ENCODE data around the gene HMCN2. TPM values are rescaled to one million over a fixed set of nuclear protein-coding genes. Genes with fewer than 3 reads are reported as not detected.

The HMCN2 gene
- total and polyA plus RNA-seq, 2 experiments from 2014 or later = 0.50 to 0.54 TPM

DNA sequence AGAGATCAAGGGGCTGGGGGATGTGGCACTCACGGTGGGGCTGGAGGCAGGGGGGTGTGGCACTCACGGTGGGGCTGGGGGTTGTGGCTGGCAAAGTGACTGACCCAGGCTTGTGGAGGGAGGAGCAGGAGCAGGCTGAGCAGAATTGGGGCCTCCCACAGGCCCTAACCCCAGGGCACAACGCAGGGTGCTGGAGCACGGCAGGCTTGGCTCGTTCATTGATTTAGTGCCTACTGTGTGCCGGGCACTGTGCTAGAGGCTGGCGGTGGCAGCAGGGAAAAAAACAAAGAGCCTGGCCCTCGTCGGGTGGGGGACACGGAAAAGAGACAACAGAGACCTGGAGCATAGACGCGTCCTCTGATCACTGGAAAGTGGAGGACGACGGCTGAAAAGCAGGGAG, 80.9 kb downstream of the HMCN2 start:
- H2AFZ ChIP-seq = no peak overlapping the region
- H3K79me2 ChIP-seq = no peaks in the 10 kb centered on the region
- DNase-seq (ENCODE audit: low spot score) = no peak
- H3K9me3 ChIP-seq (ENCODE audit: low read depth) = no peaks in the 10 kb centered on the region
- H3K9me2 ChIP-seq (replicated peaks; ENCODE audit: insufficient read depth) = no peaks in the 10 kb centered on the region
- H3K27me3 ChIP-seq = no peaks in the 10 kb centered on the region
- no peaks in the 10 kb centered on the region for H4K20me1 ChIP-seq (ENCODE audit: insufficient read depth, poor library complexity, severe bottlenecking)
- H3K4me2 ChIP-seq = no peak overlapping the region
- H3K4me3 ChIP-seq = no peak overlapping the region
- H3K27ac ChIP-seq = no peak overlapping the region
- no peaks in the 10 kb centered on the region for H3K4me1 ChIP-seq (ENCODE audit: insufficient read depth)
- 74% methylated on average over 14 of the region's 14 CpGs for WGBS (ENCODE audit: low lambda C conversion rate, missing lambda C conversion rate)
- TF ChIP-seq EZH2phosphoT487 (IDR thresholded peaks at IDR 0.05; ENCODE audit: low read depth, severe bottlenecking, unreplicated experiment) = no peak
- TF ChIP-seq, protein P1, sequence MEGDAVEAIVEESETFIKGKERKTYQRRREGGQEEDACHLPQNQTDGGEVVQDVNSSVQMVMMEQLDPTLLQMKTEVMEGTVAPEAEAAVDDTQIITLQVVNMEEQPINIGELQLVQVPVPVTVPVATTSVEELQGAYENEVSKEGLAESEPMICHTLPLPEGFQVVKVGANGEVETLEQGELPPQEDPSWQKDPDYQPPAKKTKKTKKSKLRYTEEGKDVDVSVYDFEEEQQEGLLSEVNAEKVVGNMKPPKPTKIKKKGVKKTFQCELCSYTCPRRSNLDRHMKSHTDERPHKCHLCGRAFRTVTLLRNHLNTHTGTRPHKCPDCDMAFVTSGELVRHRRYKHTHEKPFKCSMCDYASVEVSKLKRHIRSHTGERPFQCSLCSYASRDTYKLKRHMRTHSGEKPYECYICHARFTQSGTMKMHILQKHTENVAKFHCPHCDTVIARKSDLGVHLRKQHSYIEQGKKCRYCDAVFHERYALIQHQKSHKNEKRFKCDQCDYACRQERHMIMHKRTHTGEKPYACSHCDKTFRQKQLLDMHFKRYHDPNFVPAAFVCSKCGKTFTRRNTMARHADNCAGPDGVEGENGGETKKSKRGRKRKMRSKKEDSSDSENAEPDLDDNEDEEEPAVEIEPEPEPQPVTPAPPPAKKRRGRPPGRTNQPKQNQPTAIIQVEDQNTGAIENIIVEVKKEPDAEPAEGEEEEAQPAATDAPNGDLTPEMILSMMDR (IDR thresholded peaks at IDR 0.05; ENCODE audit: poor library complexity) = no peak
- TF ChIP-seq EZH2 (IDR thresholded peaks at IDR 0.05; ENCODE audit: borderline replicate concordance) = no peak
- H3K36me3 ChIP-seq (replicated peaks; ENCODE audit: insufficient read depth, low read depth) = no peaks in the 10 kb centered on the region

DNA sequence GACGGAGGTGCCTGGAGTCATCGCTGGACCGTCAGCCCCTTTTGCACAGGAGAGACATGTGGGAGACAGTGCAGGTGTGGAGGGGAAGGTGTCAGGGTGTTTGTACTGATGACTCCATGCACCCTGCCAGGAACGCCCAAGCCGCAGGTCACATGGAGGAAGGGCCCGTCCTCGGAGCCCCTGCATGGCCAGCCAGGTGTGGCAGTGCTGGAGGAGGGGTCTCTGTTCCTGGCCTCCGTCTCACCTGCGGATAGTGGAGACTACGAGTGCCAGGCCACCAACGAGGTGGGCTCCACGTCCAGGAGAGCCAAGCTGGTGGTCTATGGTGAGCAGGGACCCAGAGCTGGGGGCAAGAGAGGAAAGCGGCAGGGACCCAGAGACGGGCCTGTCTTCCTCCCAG, 81.5 kb downstream of the HMCN2 start:
- Histone ChIP-seq H3K27ac (no peak overlapping the region), H3K4me2 (no peak overlapping the region), H2AFZ (no peak overlapping the region), H3K9me3 (ENCODE audit: low read depth) (no peaks in the 10 kb centered on the region), H3K27me3 (no peaks in the 10 kb centered on the region), H3K4me1 (ENCODE audit: insufficient read depth) (no peaks in the 10 kb centered on the region), H3K4me3 (no peak overlapping the region), H3K79me2 (no peaks in the 10 kb centered on the region), H3K36me3 (replicated peaks; ENCODE audit: insufficient read depth, low read depth) (no peaks in the 10 kb centered on the region), H3K9me2 (replicated peaks; ENCODE audit: insufficient read depth) (no peaks in the 10 kb centered on the region), H4K20me1 (ENCODE audit: insufficient read depth, poor library complexity, severe bottlenecking) (no peaks in the 10 kb centered on the region)
- TF ChIP-seq EZH2phosphoT487 (IDR thresholded peaks at IDR 0.05; ENCODE audit: low read depth, severe bottlenecking, unreplicated experiment) = no peak
- no peak for TF ChIP-seq EZH2 (IDR thresholded peaks at IDR 0.05; ENCODE audit: borderline replicate concordance)
- TF ChIP-seq, protein P1 (IDR thresholded peaks at IDR 0.05; ENCODE audit: poor library complexity) = no peak
- WGBS (ENCODE audit: low lambda C conversion rate, missing lambda C conversion rate) = 87% methylated on average over 14 of the region's 14 CpGs
- no peak for DNase-seq (ENCODE audit: low spot score)

DNA sequence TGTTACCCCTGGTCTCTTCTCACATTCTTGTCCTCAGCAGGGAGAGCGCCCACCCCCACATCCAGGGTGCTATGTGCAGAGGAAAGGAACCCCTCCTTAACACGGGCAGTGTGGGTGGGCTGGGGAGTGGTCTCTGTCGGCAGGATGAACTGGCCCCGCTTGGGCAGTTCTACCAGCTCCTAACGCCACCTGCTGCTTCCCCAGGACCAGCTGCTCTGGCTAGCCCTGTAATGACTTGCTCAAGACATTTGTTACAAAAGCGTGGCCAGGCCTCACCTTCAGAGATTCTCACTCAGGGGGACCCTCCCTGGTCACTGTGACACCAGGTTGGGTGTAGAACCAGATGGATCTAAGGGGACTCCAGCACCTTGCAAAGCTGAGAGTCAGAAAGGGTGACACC, 82.4 kb downstream of the HMCN2 start:
- Histone ChIP-seq H2AFZ (no peak overlapping the region), H3K9me3 (ENCODE audit: low read depth) (no peaks in the 10 kb centered on the region), H3K36me3 (replicated peaks; ENCODE audit: insufficient read depth, low read depth) (no peaks in the 10 kb centered on the region), H4K20me1 (ENCODE audit: insufficient read depth, poor library complexity, severe bottlenecking) (no peaks in the 10 kb centered on the region), H3K9me2 (replicated peaks; ENCODE audit: insufficient read depth) (no peaks in the 10 kb centered on the region), H3K4me3 (no peak overlapping the region), H3K79me2 (no peaks in the 10 kb centered on the region), H3K4me1 (ENCODE audit: insufficient read depth) (no peaks in the 10 kb centered on the region), H3K4me2 (no peak overlapping the region), H3K27ac (no peak overlapping the region), H3K27me3 (no peaks in the 10 kb centered on the region)
- WGBS (ENCODE audit: low lambda C conversion rate, missing lambda C conversion rate) = 49% methylated on average over 6 of the region's 6 CpGs
- TF ChIP-seq EZH2 (IDR thresholded peaks at IDR 0.05; ENCODE audit: borderline replicate concordance) = no peak
- TF ChIP-seq, protein P1 (IDR thresholded peaks at IDR 0.05; ENCODE audit: poor library complexity) = no peak
- no peak for TF ChIP-seq EZH2phosphoT487 (IDR thresholded peaks at IDR 0.05; ENCODE audit: low read depth, severe bottlenecking, unreplicated experiment)
- no peak for DNase-seq (ENCODE audit: low spot score)

DNA sequence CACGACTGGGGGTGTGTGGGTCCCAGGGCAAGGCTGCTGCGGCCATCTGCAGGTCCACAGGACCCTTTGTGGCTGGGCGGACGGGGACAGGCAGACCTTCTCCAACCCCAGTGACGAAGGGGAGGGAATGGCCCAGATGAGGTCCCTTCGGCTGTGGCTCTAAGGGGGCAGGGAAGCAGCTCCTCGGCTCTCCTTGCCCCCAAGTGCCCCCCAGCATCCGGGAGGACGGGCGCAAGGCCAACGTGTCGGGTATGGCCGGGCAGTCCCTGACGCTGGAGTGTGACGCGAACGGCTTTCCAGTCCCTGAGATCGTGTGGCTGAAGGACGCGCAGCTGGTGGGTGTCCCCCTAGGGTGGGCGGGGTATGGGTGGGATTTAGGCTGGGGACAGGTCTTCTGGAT, 82.8 kb downstream of the HMCN2 start:
- Histone ChIP-seq H3K4me3 (no peak overlapping the region), H3K9me2 (replicated peaks; ENCODE audit: insufficient read depth) (no peaks in the 10 kb centered on the region), H3K9me3 (ENCODE audit: low read depth) (no peaks in the 10 kb centered on the region), H3K79me2 (no peaks in the 10 kb centered on the region), H3K4me1 (ENCODE audit: insufficient read depth) (no peaks in the 10 kb centered on the region), H3K27ac (no peak overlapping the region), H3K36me3 (replicated peaks; ENCODE audit: insufficient read depth, low read depth) (no peaks in the 10 kb centered on the region), H4K20me1 (ENCODE audit: insufficient read depth, poor library complexity, severe bottlenecking) (no peaks in the 10 kb centered on the region), H2AFZ (no peak overlapping the region), H3K4me2 (no peak overlapping the region), H3K27me3 (no peaks in the 10 kb centered on the region)
- whole genome bisulfite sequencing (ENCODE audit: low lambda C conversion rate, missing lambda C conversion rate) = 96% methylated on average over 20 of the region's 21 CpGs
- DNase-seq (ENCODE audit: low spot score) = no peak
- TF ChIP-seq EZH2 (IDR thresholded peaks at IDR 0.05; ENCODE audit: borderline replicate concordance) (no peak), EZH2phosphoT487 (IDR thresholded peaks at IDR 0.05; ENCODE audit: low read depth, severe bottlenecking, unreplicated experiment) (no peak)
- TF ChIP-seq, protein P1 (IDR thresholded peaks at IDR 0.05; ENCODE audit: poor library complexity) = no peak

Measured in hepatocyte (in vitro differentiated cells).